ENCODE measurements around the gene NTF3.

- TF ChIP-seq POLR2AphosphoS5 (IDR thresholded peaks at IDR 0.05) (no peak), CTCF (IDR thresholded peaks at IDR 0.05) (no peak), POLR2A (IDR thresholded peaks at IDR 0.05) (no peak), EP300 (IDR thresholded peaks at IDR 0.05) (no peak)
These were observed 92.3 kb downstream of the NTF3 start for GRCh38 chr12:5524116-5524768.

Data from upper lobe of left lung (tissue), 4 donors.